ENCODE data around the gene TMED3. TPM values are rescaled to one million over a fixed set of nuclear protein-coding genes. Genes with fewer than 3 reads are reported as not detected.

The TMED3 gene
- total and polyA plus RNA-seq, 10 donors, result 28.2 to 76.6 (median 38.6) TPM

GRCh38 chr15:79290642-79291275 is 20.2 kb upstream of the TMED3 start:
- no peak overlapping the region for H3K27ac ChIP-seq
- H3K9me3 ChIP-seq, result no peaks in the 10 kb centered on the region
- no peak overlapping the region for H3K4me3 ChIP-seq
- WGBS, 5 donors, result 47 to 65% (median 57%) methylated on average over 6 of the region's 6 CpGs
- no peak for DNase-seq
- TF ChIP-seq POLR2AphosphoS5 (IDR thresholded peaks at IDR 0.05) (no peak), POLR2A (IDR thresholded peaks at IDR 0.05) (no peak)
- TF ChIP-seq, protein P1, sequence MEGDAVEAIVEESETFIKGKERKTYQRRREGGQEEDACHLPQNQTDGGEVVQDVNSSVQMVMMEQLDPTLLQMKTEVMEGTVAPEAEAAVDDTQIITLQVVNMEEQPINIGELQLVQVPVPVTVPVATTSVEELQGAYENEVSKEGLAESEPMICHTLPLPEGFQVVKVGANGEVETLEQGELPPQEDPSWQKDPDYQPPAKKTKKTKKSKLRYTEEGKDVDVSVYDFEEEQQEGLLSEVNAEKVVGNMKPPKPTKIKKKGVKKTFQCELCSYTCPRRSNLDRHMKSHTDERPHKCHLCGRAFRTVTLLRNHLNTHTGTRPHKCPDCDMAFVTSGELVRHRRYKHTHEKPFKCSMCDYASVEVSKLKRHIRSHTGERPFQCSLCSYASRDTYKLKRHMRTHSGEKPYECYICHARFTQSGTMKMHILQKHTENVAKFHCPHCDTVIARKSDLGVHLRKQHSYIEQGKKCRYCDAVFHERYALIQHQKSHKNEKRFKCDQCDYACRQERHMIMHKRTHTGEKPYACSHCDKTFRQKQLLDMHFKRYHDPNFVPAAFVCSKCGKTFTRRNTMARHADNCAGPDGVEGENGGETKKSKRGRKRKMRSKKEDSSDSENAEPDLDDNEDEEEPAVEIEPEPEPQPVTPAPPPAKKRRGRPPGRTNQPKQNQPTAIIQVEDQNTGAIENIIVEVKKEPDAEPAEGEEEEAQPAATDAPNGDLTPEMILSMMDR (IDR thresholded peaks at IDR 0.05 in 8 of 11, conservative IDR thresholded peaks at IDR 0.05 in 3 of 11), result no peak
- no peaks in the 10 kb centered on the region for H3K36me3 ChIP-seq
- peaks cover 0 to 56% (median 0%) of the 10 kb centered on the region in 7 donors for H3K27me3 ChIP-seq (replicated peaks in 1 of 7)
- no peaks in the 10 kb centered on the region for H3K4me1 ChIP-seq
- intact Hi-C loops (cut with DNase I; ENCODE audit: low total_unique reads), result no loop called here

- no peak overlapping the region for H3K4me3 ChIP-seq
- WGBS, 5 donors, result 84 to 89% (median 87%) methylated on average over 4 of the region's 4 CpGs
Measured at GRCh38 chr15:79292011-79292410, 18.9 kb upstream of the TMED3 start.

GRCh38 chr15:79294075-79294474 is 16.8 kb upstream of the TMED3 start:
- no peak for TF ChIP-seq POLR2A (IDR thresholded peaks at IDR 0.05)
- TF ChIP-seq, protein P1 (IDR thresholded peaks at IDR 0.05 in 8 of 11, conservative IDR thresholded peaks at IDR 0.05 in 3 of 11), result no peak
- TF ChIP-seq POLR2AphosphoS5 (IDR thresholded peaks at IDR 0.05), result no peak
- H3K9me3 ChIP-seq, result no peaks in the 10 kb centered on the region
- WGBS, 5 donors, result 73 to 81% (median 77%) methylated on average over 6 to 7 of the region's 7 CpGs
- no peak overlapping the region for H3K27ac ChIP-seq
- peaks cover 0 to 32% (median 0%) of the 10 kb centered on the region in 7 donors for H3K27me3 ChIP-seq (replicated peaks in 1 of 7)
- intact Hi-C loops (cut with DNase I; ENCODE audit: low total_unique reads), result no loop called here
- no peaks in the 10 kb centered on the region for H3K4me1 ChIP-seq
- no peaks in the 10 kb centered on the region for H3K36me3 ChIP-seq
- no peak for DNase-seq
- H3K4me3 ChIP-seq, result no peak overlapping the region

More at GRCh38 chr15:79292011-79292410, 18.9 kb upstream of the TMED3 start:
- Histone ChIP-seq H3K27me3 (replicated peaks in 1 of 7) (peaks cover 0 to 45% (median 0%) of the 10 kb centered on the region in 7 donors), H3K4me1 (no peaks in the 10 kb centered on the region), H3K9me3 (no peaks in the 10 kb centered on the region), H3K27ac (no peak overlapping the region), H3K36me3 (no peaks in the 10 kb centered on the region)
- no peak for DNase-seq
- TF ChIP-seq POLR2A (IDR thresholded peaks at IDR 0.05), result no peak
- no peak for TF ChIP-seq POLR2AphosphoS5 (IDR thresholded peaks at IDR 0.05)
- TF ChIP-seq, protein P1 (IDR thresholded peaks at IDR 0.05 in 8 of 11, conservative IDR thresholded peaks at IDR 0.05 in 3 of 11), result no peak
- intact Hi-C loops (cut with DNase I; ENCODE audit: low total_unique reads), result no loop called here

DNA sequence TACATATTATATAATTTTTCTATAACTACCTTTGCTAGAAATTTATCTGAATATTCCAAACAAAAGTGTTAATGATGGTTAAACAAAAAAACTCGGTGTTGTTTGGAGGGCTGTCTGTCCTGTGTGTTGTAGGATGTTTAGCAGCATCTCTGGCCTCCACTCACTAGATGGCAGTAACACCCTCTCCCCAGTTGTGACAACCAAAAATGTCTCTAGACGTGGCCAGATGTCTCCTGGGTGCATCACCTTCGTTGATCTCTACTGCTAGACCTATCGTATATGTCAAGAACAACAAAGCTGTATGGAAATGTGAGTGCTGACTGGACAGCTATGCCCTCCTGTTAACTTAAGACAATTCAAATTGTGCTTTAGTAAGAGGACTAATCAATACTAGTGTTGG is 14.3 kb upstream of the TMED3 start:
- Histone ChIP-seq H3K4me1 (no peaks in the 10 kb centered on the region), H3K27me3 (replicated peaks in 1 of 7) (peaks cover 0 to 40% (median 0%) of the 10 kb centered on the region in 7 donors), H3K9me3 (no peaks in the 10 kb centered on the region), H3K27ac (no peak overlapping the region), H3K4me3 (no peak overlapping the region), H3K36me3 (no peaks in the 10 kb centered on the region)
- intact Hi-C loops (cut with DNase I; ENCODE audit: low total_unique reads), result no loop called here
- TF ChIP-seq POLR2AphosphoS5 (IDR thresholded peaks at IDR 0.05) (no peak), POLR2A (IDR thresholded peaks at IDR 0.05) (no peak)
- TF ChIP-seq, protein P1 (IDR thresholded peaks at IDR 0.05 in 8 of 11, conservative IDR thresholded peaks at IDR 0.05 in 3 of 11), result no peak
- 39 to 61% (median 43%) methylated on average over 4 of the region's 4 CpGs for whole genome bisulfite sequencing, 5 donors
- DNase-seq, result no peak

All from spleen (tissue), 11 donors.